ENCODE results near the gene PCMT1.
"Not testable (repeated sequence)": the region's sequence is repeated elsewhere in the genome, so short reads cannot be mapped to it uniquely, and the experiment has no call there.

The PCMT1 gene

DNA sequence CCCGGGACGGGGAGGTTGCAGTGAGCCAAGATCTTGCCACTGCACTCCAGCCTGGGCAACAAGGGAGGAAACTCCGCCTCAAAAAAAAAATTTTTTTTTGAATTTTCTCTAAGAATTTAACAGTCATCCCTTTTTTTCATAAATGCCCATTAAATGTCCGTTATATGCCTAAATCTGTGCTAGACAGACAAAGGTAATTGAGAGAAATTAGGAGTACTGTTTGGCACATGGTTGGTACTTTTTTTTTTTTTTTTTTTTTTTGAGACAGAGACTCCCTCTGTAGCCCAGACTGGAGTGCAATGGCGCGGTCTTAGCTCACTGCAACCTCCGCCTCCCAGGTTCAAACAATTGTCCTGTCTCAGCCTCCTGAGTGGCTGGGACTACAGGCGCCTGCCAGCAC lies 1.7 kb downstream of the PCMT1 start:
- Histone ChIP-seq H4K8ac (ENCODE audit: low read depth, low read length) (no peak overlapping the region), H2BK15ac (replicated peaks; ENCODE audit: low read depth) (no peak overlapping the region), H3K4ac (ENCODE audit: low read depth, low read length) (no peak overlapping the region), H3K23ac (ENCODE audit: low read length) (no peak overlapping the region), H3K27me3 (ENCODE audit: insufficient read depth, low read length, poor library complexity) (no peaks in the 10 kb centered on the region), H2BK120ac (ENCODE audit: low read depth, low read length) (no peak overlapping the region), H3K9ac (ENCODE audit: low read length) (no peak overlapping the region), H3K79me1 (ENCODE audit: low read length) (peaks cover 7% of the 10 kb centered on the region), H3K27ac (ENCODE audit: low read depth, low read length) (no peak overlapping the region), H2AK5ac (ENCODE audit: low read length) (no peak overlapping the region), H3K4me2 (ENCODE audit: low read length) (no peak overlapping the region), H3K79me2 (ENCODE audit: control insufficient read depth, insufficient read depth, low read length) (peaks cover 47% of the 10 kb centered on the region), H3K4me1 (ENCODE audit: control insufficient read depth, low read depth, low read length) (no peaks in the 10 kb centered on the region), H4K5ac (ENCODE audit: low read length) (no peak overlapping the region), H3K36me3 (ENCODE audit: control insufficient read depth, insufficient read depth, low read length) (no peaks in the 10 kb centered on the region), H2BK5ac (ENCODE audit: low read length) (no peak overlapping the region), H3K4me3 (ENCODE audit: low read length) (no peak overlapping the region), H3K56ac (ENCODE audit: low read length) (no peak overlapping the region), H3K18ac (ENCODE audit: low read length) (no peak overlapping the region)
- no peak for DNase-seq
- WGBS (ENCODE audit: extremely low coverage, insufficient coverage, low lambda C conversion rate): no CpG with 5 or more reads among the region's 8 CpGs

DNA sequence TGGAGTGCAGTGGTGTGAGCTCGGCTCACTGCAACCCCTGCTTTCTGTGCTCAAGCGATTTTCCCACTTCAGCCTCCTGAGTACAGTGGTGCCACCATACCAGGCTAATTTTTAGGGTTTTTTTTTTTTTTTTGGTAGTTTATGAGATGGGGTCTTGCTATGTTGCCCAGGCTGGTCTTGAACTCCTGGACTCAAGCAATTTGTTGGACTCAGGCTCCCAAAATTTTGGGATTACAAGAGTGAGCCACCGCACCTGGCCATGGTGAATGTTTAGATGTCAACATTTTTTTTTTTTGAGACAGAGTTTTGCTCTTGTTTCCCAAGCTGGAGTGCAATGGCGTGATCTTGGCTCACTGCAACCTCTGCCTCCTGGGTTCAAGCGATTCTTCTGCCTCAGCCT lies 2.4 kb downstream of the PCMT1 start:
- no CpG with 5 or more reads among the region's 5 CpGs for WGBS (ENCODE audit: extremely low coverage, insufficient coverage, low lambda C conversion rate)
- not testable (repeated sequence) for H3K27ac ChIP-seq (ENCODE audit: low read depth, low read length); H3K23ac ChIP-seq (ENCODE audit: low read length); H3K79me1 ChIP-seq (ENCODE audit: low read length); DNase-seq; H3K4me1 ChIP-seq (ENCODE audit: control insufficient read depth, low read depth, low read length); H3K4me3 ChIP-seq (ENCODE audit: low read length); H3K9ac ChIP-seq (ENCODE audit: low read length); H2BK5ac ChIP-seq (ENCODE audit: low read length); H2BK120ac ChIP-seq (ENCODE audit: low read depth, low read length); H3K18ac ChIP-seq (ENCODE audit: low read length); H3K4ac ChIP-seq (ENCODE audit: low read depth, low read length); H3K36me3 ChIP-seq (ENCODE audit: control insufficient read depth, insufficient read depth, low read length); H4K8ac ChIP-seq (ENCODE audit: low read depth, low read length); H3K4me2 ChIP-seq (ENCODE audit: low read length); H3K56ac ChIP-seq (ENCODE audit: low read length); H3K27me3 ChIP-seq (ENCODE audit: insufficient read depth, low read length, poor library complexity); H2BK15ac ChIP-seq (replicated peaks; ENCODE audit: low read depth); H4K5ac ChIP-seq (ENCODE audit: low read length); H2AK5ac ChIP-seq (ENCODE audit: low read length)
- peaks cover 52% of the 10 kb centered on the region for H3K79me2 ChIP-seq (ENCODE audit: control insufficient read depth, insufficient read depth, low read length)

GRCh38 chr6:149752600-149753373 lies 3.2 kb downstream of the PCMT1 start:
- H3K56ac ChIP-seq (ENCODE audit: low read length): no peak overlapping the region
- H2BK5ac ChIP-seq (ENCODE audit: low read length): no peak overlapping the region
- no peak overlapping the region for H4K8ac ChIP-seq (ENCODE audit: low read depth, low read length)
- H3K4ac ChIP-seq (ENCODE audit: low read depth, low read length): no peak overlapping the region
- DNase-seq: no peak
- H4K5ac ChIP-seq (ENCODE audit: low read length): no peak overlapping the region
- H3K4me2 ChIP-seq (ENCODE audit: low read length): no peak overlapping the region
- no peaks in the 10 kb centered on the region for H3K4me1 ChIP-seq (ENCODE audit: control insufficient read depth, low read depth, low read length)
- no peak overlapping the region for H3K9ac ChIP-seq (ENCODE audit: low read length)
- no CpG with 5 or more reads among the region's 4 CpGs for WGBS (ENCODE audit: extremely low coverage, insufficient coverage, low lambda C conversion rate)
- no peak overlapping the region for H3K4me3 ChIP-seq (ENCODE audit: low read length)
- no peak overlapping the region for H3K18ac ChIP-seq (ENCODE audit: low read length)
- no peak overlapping the region for H2AK5ac ChIP-seq (ENCODE audit: low read length)
- H3K79me1 ChIP-seq (ENCODE audit: low read length): peaks cover 7% of the 10 kb centered on the region
- H2BK120ac ChIP-seq (ENCODE audit: low read depth, low read length): no peak overlapping the region
- H3K79me2 ChIP-seq (ENCODE audit: control insufficient read depth, insufficient read depth, low read length): peaks cover 58% of the 10 kb centered on the region
- no peak overlapping the region for H3K23ac ChIP-seq (ENCODE audit: low read length)
- no peak overlapping the region for H3K27ac ChIP-seq (ENCODE audit: low read depth, low read length)
- no peaks in the 10 kb centered on the region for H3K27me3 ChIP-seq (ENCODE audit: insufficient read depth, low read length, poor library complexity)
- no peaks in the 10 kb centered on the region for H3K36me3 ChIP-seq (ENCODE audit: control insufficient read depth, insufficient read depth, low read length)
- no peak overlapping the region for H2BK15ac ChIP-seq (replicated peaks; ENCODE audit: low read depth)

DNA sequence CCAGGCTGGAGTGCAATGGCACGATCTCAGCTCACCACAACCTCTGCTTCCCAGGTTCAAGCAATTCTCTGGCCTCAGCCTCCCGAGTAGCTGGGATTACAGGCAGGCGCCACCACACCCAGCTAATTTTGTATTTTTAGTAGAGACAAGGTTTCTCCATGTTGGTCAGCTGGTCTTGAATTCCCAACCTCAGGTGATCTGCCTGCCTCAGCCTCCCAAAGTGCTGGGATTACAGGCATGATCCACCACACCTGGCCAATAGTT lies 3.8 kb downstream of the PCMT1 start:
- H4K8ac ChIP-seq (ENCODE audit: low read depth, low read length); H2AK5ac ChIP-seq (ENCODE audit: low read length); H3K4me3 ChIP-seq (ENCODE audit: low read length); H3K27ac ChIP-seq (ENCODE audit: low read depth, low read length); H3K9ac ChIP-seq (ENCODE audit: low read length); H3K36me3 ChIP-seq (ENCODE audit: control insufficient read depth, insufficient read depth, low read length); H2BK15ac ChIP-seq (replicated peaks; ENCODE audit: low read depth); H3K4me2 ChIP-seq (ENCODE audit: low read length); DNase-seq; H3K27me3 ChIP-seq (ENCODE audit: insufficient read depth, low read length, poor library complexity); H2BK120ac ChIP-seq (ENCODE audit: low read depth, low read length); H3K4me1 ChIP-seq (ENCODE audit: control insufficient read depth, low read depth, low read length); H3K18ac ChIP-seq (ENCODE audit: low read length); H3K23ac ChIP-seq (ENCODE audit: low read length); H2BK5ac ChIP-seq (ENCODE audit: low read length); H4K5ac ChIP-seq (ENCODE audit: low read length); H3K56ac ChIP-seq (ENCODE audit: low read length); H3K4ac ChIP-seq (ENCODE audit: low read depth, low read length); H3K79me1 ChIP-seq (ENCODE audit: low read length): not testable (repeated sequence)
- peaks cover 60% of the 10 kb centered on the region for H3K79me2 ChIP-seq (ENCODE audit: control insufficient read depth, insufficient read depth, low read length)
- WGBS (ENCODE audit: extremely low coverage, insufficient coverage, low lambda C conversion rate): no CpG with 5 or more reads among the region's 3 CpGs

GRCh38 chr6:149754548-149754947 lies 5.0 kb downstream of the PCMT1 start:
- no peak overlapping the region for H3K18ac ChIP-seq (ENCODE audit: low read length)
- H2AK5ac ChIP-seq (ENCODE audit: low read length): no peak overlapping the region
- no peak overlapping the region for H2BK120ac ChIP-seq (ENCODE audit: low read depth, low read length)
- peaks cover 7% of the 10 kb centered on the region for H3K79me1 ChIP-seq (ENCODE audit: low read length)
- no peak for DNase-seq
- H3K56ac ChIP-seq (ENCODE audit: low read length): no peak overlapping the region
- H3K4me2 ChIP-seq (ENCODE audit: low read length): no peak overlapping the region
- H2BK15ac ChIP-seq (replicated peaks; ENCODE audit: low read depth): no peak overlapping the region
- no peak overlapping the region for H3K4ac ChIP-seq (ENCODE audit: low read depth, low read length)
- no peak overlapping the region for H2BK5ac ChIP-seq (ENCODE audit: low read length)
- no peaks in the 10 kb centered on the region for H3K4me1 ChIP-seq (ENCODE audit: control insufficient read depth, low read depth, low read length)
- H3K4me3 ChIP-seq (ENCODE audit: low read length): no peak overlapping the region
- no peak overlapping the region for H4K8ac ChIP-seq (ENCODE audit: low read depth, low read length)
- H3K27ac ChIP-seq (ENCODE audit: low read depth, low read length): no peak overlapping the region
- no peaks in the 10 kb centered on the region for H3K36me3 ChIP-seq (ENCODE audit: control insufficient read depth, insufficient read depth, low read length)
- no peak overlapping the region for H3K9ac ChIP-seq (ENCODE audit: low read length)
- no peaks in the 10 kb centered on the region for H3K27me3 ChIP-seq (ENCODE audit: insufficient read depth, low read length, poor library complexity)
- H3K79me2 ChIP-seq (ENCODE audit: control insufficient read depth, insufficient read depth, low read length): peaks cover 60% of the 10 kb centered on the region
- no peak overlapping the region for H3K23ac ChIP-seq (ENCODE audit: low read length)
- no peak overlapping the region for H4K5ac ChIP-seq (ENCODE audit: low read length)
- WGBS (ENCODE audit: extremely low coverage, insufficient coverage, low lambda C conversion rate): no CpG with 5 or more reads among the region's 4 CpGs
